HG02870 (cell line): Measurements from ENCODE around the gene ESRRA.

ENCODE experiments used
- ATAC-seq: cut with Tn5 transposase; IDR thresholded peaks from one replicate; pipeline ENCODE4 v1.9.1; 2021; ENCODE audit warnings: mild to moderate bottlenecking, moderate library complexity; ENCODE audit not compliant: unreplicated experiment

ESRRA gene

GRCh38 chr11:64291262-64291751 is 14.0 kb upstream of the ESRRA start, which contains the start of gene KCNK4:
Gene KCNK4 (plus strand): TSS chr11:64291302. CDS start chr11:64293019, 1,717 bp downstream.
- ATAC-seq, result no peak

- no peak for ATAC-seq
These were observed 13.4 kb upstream of the ESRRA start for GRCh38 chr11:64291752-64292459.

GRCh38 chr11:64292460-64293254 is 12.7 kb upstream of the ESRRA start:
- no peak for ATAC-seq

GRCh38 chr11:64294774-64295173 is 10.6 kb upstream of the ESRRA start:
- ATAC-seq, result no peak

GRCh38 chr11:64295760-64296159 is 9.6 kb upstream of the ESRRA start:
- no peak for ATAC-seq

GRCh38 chr11:64296236-64296635 is 9.1 kb upstream of the ESRRA start:
- no peak for ATAC-seq

- ATAC-seq, result no peak
These were observed 8.3 kb upstream of the ESRRA start for GRCh38 chr11:64296830-64297698.

GRCh38 chr11:64297699-64298358 is 7.5 kb upstream of the ESRRA start:
- no peak for ATAC-seq

GRCh38 chr11:64298966-64299846 is 6.1 kb upstream of the ESRRA start:
- no peak for ATAC-seq

- no peak for ATAC-seq
These were observed 5.3 kb upstream of the ESRRA start, which contains the start of gene CATSPERZ for GRCh38 chr11:64299847-64300648. Gene CATSPERZ (plus strand): TSS chr11:64300358. CDS start chr11:64300411, 53 bp downstream.

- ATAC-seq, result no peak
These were observed 2.0 kb upstream of the ESRRA start for GRCh38 chr11:64303109-64304031.

GRCh38 chr11:64304032-64304315 is 1.4 kb upstream of the ESRRA start:
- ATAC-seq, result no peak

- no peak for ATAC-seq
These were observed 830 bp upstream of the ESRRA start for GRCh38 chr11:64304316-64305072.

- peak; percentile 25 for ATAC-seq
These were observed 603 bp downstream of the ESRRA start for GRCh38 chr11:64305691-64306562.

- no peak for ATAC-seq
These were observed 1.2 kb downstream of the ESRRA start for GRCh38 chr11:64306563-64306875.

- no peak for ATAC-seq
These were observed 1.7 kb downstream of the ESRRA start for GRCh38 chr11:64306876-64307622.
